Thoracic aorta (tissue), 2 donors: ENCODE measurements around the gene IQSEC2. TPM values are rescaled to one million over a fixed set of nuclear protein-coding genes. Genes with fewer than 3 reads are reported as not detected.

Experiments used
- ATAC-seq: fragments of 150-250 bp; one replicate; pipeline ENCODE4 v1.8.0; 2017; ENCODE audit warnings: low read depth; ENCODE audit not compliant: insufficient number of reproducible peaks, low FRiP score
- DNase-seq: peaks from one replicate; pipeline ENCODE4 v3.0.0-alpha.2; 2020; ENCODE audit warnings: low spot score
- H3K27ac ChIP-seq, 2 donors: fragments of 200-600 bp; sonication (generic); 1 replicate in 1 of 2; 2 replicates in 1 of 2; pipeline ENCODE4 v1.5.1; 2016; ENCODE audit warnings: mild to moderate bottlenecking in 2 of 2, moderate library complexity in 2 of 2
- H3K27me3 ChIP-seq: fragments of 200-600 bp; sonication (generic); replicated peaks from 2 replicates; pipeline ENCODE4 v1.6.0; 2016; ENCODE audit warnings: mild to moderate bottlenecking; ENCODE audit not compliant: insufficient read depth
- H3K36me3 ChIP-seq: fragments of 200-600 bp; sonication (generic); one replicate; pipeline ENCODE4 v1.5.1; 2016
- H3K4me1 ChIP-seq, 2 donors: fragments of 200-600 bp; sonication (generic); 1 replicate in 1 of 2; 2 replicates in 1 of 2; pipeline versions ENCODE4 v1.5.1 to v1.6.0; 2016; ENCODE audit warnings: low read depth in 2 of 2, mild to moderate bottlenecking in 1 of 2; ENCODE audit not compliant: control insufficient read depth in 1 of 2
- H3K4me3 ChIP-seq: fragments of 200-600 bp; sonication (generic); 2 replicates; pipeline ENCODE4 v1.5.1; 2016; ENCODE audit warnings: mild to moderate bottlenecking
- H3K9me3 ChIP-seq: fragments of 200-600 bp; sonication (generic); 2 replicates; pipeline ENCODE4 v1.5.1; 2016
- total RNA-seq, 2 donors: library from RNA; depleted of rRNA; stranded (reverse); fragments of >200 nt; gene quantifications; one replicate each; pipeline versions ENCODE4 v1.1.0 to v1.2.3, GENCODE V29; 2016
- TF ChIP-seq, protein P1 (sequence below): fragments of 200-600 bp; sonication (generic); IDR thresholded peaks from one replicate; pipeline ENCODE4 v1.5.1; 2019; ENCODE audit warnings: antibody characterized with exemption

Gene IQSEC2
- total RNA-seq, 2 donors from 2014 or later, result 12.2 to 21.1 TPM

DNA sequence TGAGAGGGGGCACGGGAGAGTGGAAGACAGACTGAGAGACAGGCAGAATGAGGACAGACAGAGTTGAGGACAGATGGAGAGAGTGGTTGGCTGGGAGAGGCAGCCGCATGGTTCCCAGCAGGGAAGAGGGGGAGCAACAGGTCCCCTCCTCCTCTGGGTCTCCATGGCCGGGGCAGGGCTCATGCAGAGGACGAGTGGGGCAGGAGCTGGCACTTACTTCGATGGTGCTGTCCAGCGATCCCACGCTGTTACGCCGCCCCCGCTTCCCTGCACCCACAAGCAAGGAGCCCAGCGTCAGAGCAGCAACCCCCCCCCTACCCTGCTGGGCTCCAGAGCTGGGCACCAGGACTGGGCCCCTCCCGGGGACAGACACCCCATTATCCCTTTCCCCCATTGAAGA is 45.8 kb downstream of the IQSEC2 start:
- ATAC-seq (no peak), DNase-seq (no peak)
- H3K36me3 ChIP-seq, result no peaks in the 10 kb centered on the region

DNA sequence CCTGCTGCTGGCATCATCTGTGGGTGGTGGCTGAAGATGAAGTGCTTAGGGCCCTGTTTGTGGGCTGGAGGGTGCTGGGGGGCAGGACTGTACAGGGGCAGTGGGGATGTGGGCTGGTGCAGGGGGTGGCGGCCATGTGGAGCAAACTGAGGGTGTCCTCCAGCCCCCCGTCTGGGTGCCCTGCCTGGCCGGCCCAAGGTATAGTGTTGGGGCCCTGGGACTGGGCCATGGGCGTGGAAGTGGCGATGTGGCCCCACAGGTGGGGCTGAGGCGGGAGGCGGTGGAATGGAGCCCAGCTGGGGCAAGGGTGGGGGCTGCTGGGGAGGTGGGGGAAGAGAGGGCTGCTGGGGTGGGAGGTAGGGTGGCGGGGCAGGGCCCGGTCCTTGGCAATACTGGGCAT is 46.9 kb downstream of the IQSEC2 start:
- H3K4me1 ChIP-seq, result no peaks in the 10 kb centered on the region
- H3K9me3 ChIP-seq, result no peaks in the 10 kb centered on the region
- DNase-seq (no peak), ATAC-seq (no peak)
- H3K27me3 ChIP-seq, result no peaks in the 10 kb centered on the region
- TF ChIP-seq, protein P1, sequence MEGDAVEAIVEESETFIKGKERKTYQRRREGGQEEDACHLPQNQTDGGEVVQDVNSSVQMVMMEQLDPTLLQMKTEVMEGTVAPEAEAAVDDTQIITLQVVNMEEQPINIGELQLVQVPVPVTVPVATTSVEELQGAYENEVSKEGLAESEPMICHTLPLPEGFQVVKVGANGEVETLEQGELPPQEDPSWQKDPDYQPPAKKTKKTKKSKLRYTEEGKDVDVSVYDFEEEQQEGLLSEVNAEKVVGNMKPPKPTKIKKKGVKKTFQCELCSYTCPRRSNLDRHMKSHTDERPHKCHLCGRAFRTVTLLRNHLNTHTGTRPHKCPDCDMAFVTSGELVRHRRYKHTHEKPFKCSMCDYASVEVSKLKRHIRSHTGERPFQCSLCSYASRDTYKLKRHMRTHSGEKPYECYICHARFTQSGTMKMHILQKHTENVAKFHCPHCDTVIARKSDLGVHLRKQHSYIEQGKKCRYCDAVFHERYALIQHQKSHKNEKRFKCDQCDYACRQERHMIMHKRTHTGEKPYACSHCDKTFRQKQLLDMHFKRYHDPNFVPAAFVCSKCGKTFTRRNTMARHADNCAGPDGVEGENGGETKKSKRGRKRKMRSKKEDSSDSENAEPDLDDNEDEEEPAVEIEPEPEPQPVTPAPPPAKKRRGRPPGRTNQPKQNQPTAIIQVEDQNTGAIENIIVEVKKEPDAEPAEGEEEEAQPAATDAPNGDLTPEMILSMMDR, result no peak
- H3K27ac ChIP-seq, result no peak overlapping the region
- H3K4me3 ChIP-seq, result no peak overlapping the region
- H3K36me3 ChIP-seq, result no peaks in the 10 kb centered on the region

More for the DNA sequence above, 45.8 kb downstream of the IQSEC2 start:
- H3K27me3 ChIP-seq, result no peaks in the 10 kb centered on the region
- no peak overlapping the region for H3K27ac ChIP-seq
- no peaks in the 10 kb centered on the region for H3K4me1 ChIP-seq
- TF ChIP-seq, protein P1, result no peak
- H3K9me3 ChIP-seq, result no peaks in the 10 kb centered on the region
- H3K4me3 ChIP-seq, result no peak overlapping the region

DNA sequence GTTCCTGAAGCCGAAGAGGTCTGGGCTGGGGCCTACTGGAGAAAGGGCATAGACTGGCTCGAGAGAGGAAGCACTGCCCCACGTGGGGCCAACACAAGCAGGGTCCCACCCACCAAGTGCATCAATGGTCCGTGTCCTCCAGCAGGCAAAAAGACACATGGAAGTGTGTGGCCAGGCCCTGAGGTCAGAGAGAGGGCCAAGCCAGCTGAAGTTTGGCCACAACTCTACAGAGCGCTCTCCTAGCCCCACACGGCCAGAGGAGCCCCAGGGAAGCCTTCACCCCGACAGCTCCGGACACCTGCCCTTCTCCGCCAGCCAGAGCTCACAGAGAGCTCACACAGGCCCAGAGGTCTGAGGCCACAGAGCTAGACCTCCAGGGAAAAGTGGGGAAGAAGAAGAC is 47.8 kb downstream of the IQSEC2 start:
- H3K9me3 ChIP-seq, result no peaks in the 10 kb centered on the region
- TF ChIP-seq, protein P1, result no peak
- H3K4me1 ChIP-seq, result no peaks in the 10 kb centered on the region
- no peaks in the 10 kb centered on the region for H3K27me3 ChIP-seq
- no peak overlapping the region for H3K27ac ChIP-seq
- H3K36me3 ChIP-seq, result no peaks in the 10 kb centered on the region
- no peak overlapping the region for H3K4me3 ChIP-seq
- no peak for ATAC-seq
- DNase-seq, result no peak

DNA sequence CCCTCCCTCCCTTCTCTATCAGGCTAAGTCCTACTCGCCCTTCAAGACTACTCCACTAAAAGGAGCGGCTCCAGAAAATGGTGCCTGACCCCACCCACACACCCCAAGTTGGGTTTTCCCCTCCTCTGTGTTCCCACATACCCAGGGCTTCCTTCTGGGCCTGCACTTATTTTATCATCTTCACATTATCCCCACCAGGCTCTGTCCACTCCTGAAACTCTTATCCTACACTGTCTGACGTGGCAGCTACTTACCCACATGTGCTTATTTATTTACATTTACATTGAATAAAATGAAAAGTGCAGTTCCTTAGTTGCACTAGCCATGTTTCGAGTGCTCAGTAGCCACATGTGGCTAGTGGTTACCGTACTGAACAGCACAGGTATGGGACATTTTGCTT is 51.3 kb downstream of the IQSEC2 start:
- H3K9me3 ChIP-seq, result no peaks in the 10 kb centered on the region

DNA sequence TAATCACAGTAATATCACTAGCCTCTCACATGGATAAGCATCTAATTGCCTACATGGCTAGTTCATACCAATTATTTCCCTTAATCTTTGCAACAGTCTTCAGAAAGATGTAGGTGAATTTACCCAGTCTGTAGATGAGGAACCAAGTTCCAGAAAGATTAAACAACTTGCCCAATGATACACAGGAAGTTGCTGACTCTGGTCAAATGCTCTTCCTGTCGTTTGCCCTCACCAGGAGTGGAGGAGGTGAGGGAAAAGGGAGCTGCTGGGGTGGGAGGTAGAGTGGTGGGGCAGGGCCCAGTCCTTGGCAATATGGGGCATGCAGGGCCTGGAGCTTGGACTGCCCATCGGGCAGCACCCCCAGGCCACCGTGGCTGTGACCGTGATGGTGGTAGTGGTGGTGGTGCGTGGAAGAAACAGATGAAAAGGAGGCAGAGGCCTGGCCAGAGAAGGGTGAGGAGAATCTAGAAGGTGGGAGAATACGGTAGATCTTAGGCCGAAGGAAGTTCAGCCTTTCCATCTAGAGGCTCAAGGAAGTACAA is 54.1 kb downstream of the IQSEC2 start:
- TF ChIP-seq, protein P1, result no peak
- Histone ChIP-seq H3K27ac (no peak overlapping the region), H3K4me3 (no peak overlapping the region), H3K36me3 (no peaks in the 10 kb centered on the region), H3K9me3 (no peaks in the 10 kb centered on the region), H3K4me1 (peaks cover 6 to 15% of the 10 kb centered on the region in 2 donors), H3K27me3 (no peaks in the 10 kb centered on the region)
- ATAC-seq (no peak), DNase-seq (no peak)

More for the DNA sequence above, 51.3 kb downstream of the IQSEC2 start:
- H3K27ac ChIP-seq, result no peak overlapping the region
- no peak overlapping the region for H3K4me3 ChIP-seq
- no peak for ATAC-seq
- H3K27me3 ChIP-seq, result no peaks in the 10 kb centered on the region
- H3K4me1 ChIP-seq, result no peaks in the 10 kb centered on the region
- TF ChIP-seq, protein P1, result no peak
- DNase-seq, result no peak
- H3K36me3 ChIP-seq, result no peaks in the 10 kb centered on the region
